Neural cell (in vitro differentiated cells): ENCODE data around the gene CDK1. TPM values are rescaled to one million over a fixed set of nuclear protein-coding genes. Genes with fewer than 3 reads are reported as not detected.

Experiments
- polyA plus RNA-seq: library from polyadenylated mRNA; depleted of rRNA; stranded (reverse); fragments of >200 nt; gene quantifications from 2 replicates; pipeline ENCODE4 v1.2.3, GENCODE V29; 2014

CDK1 gene
- polyA plus RNA-seq, 1 donor from 2014 or later = 4.0 TPM

Other genes starting within 250 kb of the CDK1 start
- gene RHOBTB1, start 165.7 kb downstream of the CDK1 start, polyA plus RNA-seq = 8.0 and 10.5 TPM in 2 replicates